NCI-H1930 (cell line): ENCODE results near the gene HS6ST1.

Source experiments
- DNase-seq, 2 experiments: peaks; one replicate each; lab custom pipeline; 2025; lab: John Stamatoyannopoulos, UW

Gene HS6ST1

GRCh38 chr2:128237911-128238697, 80.6 kb downstream of the HS6ST1 start:
- DNase-seq, result no peak

- DNase-seq, result no peak
These were observed 81.6 kb downstream of the HS6ST1 start for GRCh38 chr2:128237081-128237534.

- DNase-seq, result no peak
These were observed 82.1 kb downstream of the HS6ST1 start for GRCh38 chr2:128236491-128237035.

- no peak for DNase-seq
These were observed 83.1 kb downstream of the HS6ST1 start for GRCh38 chr2:128235581-128235980.

- DNase-seq, result no peak
These were observed 84.1 kb downstream of the HS6ST1 start for GRCh38 chr2:128234613-128235012.

- no peak for DNase-seq
These were observed 84.8 kb downstream of the HS6ST1 start for GRCh38 chr2:128233790-128234395.

- DNase-seq, result peak; percentile 46 to 66
These were observed 85.5 kb downstream of the HS6ST1 start for GRCh38 chr2:128232965-128233789.

- DNase-seq, result peak; percentile 7 to 61
These were observed 89.8 kb downstream of the HS6ST1 start for GRCh38 chr2:128228894-128229293.

GRCh38 chr2:128227862-128228261, 90.8 kb downstream of the HS6ST1 start:
- DNase-seq, result no peak

- DNase-seq, result no peak
These were observed 98.8 kb downstream of the HS6ST1 start for GRCh38 chr2:128219891-128220290.

- DNase-seq, result no peak
These were observed 101.0 kb downstream of the HS6ST1 start for GRCh38 chr2:128217671-128218070.

- no peak for DNase-seq
These were observed 102.6 kb downstream of the HS6ST1 start for GRCh38 chr2:128215897-128216642.
